Transverse colon (tissue), 4 donors: ENCODE results near the gene FAM20C.

Source experiments
- CTCF ChIP-seq, 5 experiments: fragments of 200-600 bp in 3 of 5; fragments of 450-650 bp in 2 of 5; sonication (generic) in 3 of 5; IDR thresholded peaks; 1 replicate in 2 of 5; 2 replicates in 3 of 5; pipeline ENCODE4 v1.5.1; 2016 to 2017; ENCODE audit warnings: antibody characterized with exemption in 5 of 5, inconsistent platforms in 3 of 5, mild to moderate bottlenecking in 2 of 5, moderate library complexity in 1 of 5
- EP300 ChIP-seq: sonication (generic); formaldehyde crosslinking; IDR thresholded peaks from one replicate; pipeline ENCODE4 v1.6.1; 2017; ENCODE audit warnings: antibody characterized with exemption, low read depth
- POLR2A ChIP-seq: fragments of 450-650 bp; IDR thresholded peaks from one replicate; pipeline ENCODE4 v1.6.1; 2016; ENCODE audit warnings: antibody characterized with exemption, mild to moderate bottlenecking, moderate library complexity
- POLR2AphosphoS5 ChIP-seq, 3 donors: sonication (generic); formaldehyde crosslinking; IDR thresholded peaks; one replicate each; pipeline ENCODE4 v1.6.1; 2016; ENCODE audit warnings: antibody characterized with exemption in 3 of 3

- TF ChIP-seq CTCF (IDR thresholded peaks at IDR 0.05) (no peak), POLR2A (no peak), POLR2AphosphoS5 (IDR thresholded peaks at IDR 0.05) (no peak), EP300 (no peak)
Measured at GRCh38 chr7:276230-276835, 84.0 kb downstream of the FAM20C start.
